Measurements from ENCODE around the gene MLLT10.
A peak's percentile ranks its signal among the peaks of the same experiment; 100 is the strongest.

The MLLT10 gene

DNA sequence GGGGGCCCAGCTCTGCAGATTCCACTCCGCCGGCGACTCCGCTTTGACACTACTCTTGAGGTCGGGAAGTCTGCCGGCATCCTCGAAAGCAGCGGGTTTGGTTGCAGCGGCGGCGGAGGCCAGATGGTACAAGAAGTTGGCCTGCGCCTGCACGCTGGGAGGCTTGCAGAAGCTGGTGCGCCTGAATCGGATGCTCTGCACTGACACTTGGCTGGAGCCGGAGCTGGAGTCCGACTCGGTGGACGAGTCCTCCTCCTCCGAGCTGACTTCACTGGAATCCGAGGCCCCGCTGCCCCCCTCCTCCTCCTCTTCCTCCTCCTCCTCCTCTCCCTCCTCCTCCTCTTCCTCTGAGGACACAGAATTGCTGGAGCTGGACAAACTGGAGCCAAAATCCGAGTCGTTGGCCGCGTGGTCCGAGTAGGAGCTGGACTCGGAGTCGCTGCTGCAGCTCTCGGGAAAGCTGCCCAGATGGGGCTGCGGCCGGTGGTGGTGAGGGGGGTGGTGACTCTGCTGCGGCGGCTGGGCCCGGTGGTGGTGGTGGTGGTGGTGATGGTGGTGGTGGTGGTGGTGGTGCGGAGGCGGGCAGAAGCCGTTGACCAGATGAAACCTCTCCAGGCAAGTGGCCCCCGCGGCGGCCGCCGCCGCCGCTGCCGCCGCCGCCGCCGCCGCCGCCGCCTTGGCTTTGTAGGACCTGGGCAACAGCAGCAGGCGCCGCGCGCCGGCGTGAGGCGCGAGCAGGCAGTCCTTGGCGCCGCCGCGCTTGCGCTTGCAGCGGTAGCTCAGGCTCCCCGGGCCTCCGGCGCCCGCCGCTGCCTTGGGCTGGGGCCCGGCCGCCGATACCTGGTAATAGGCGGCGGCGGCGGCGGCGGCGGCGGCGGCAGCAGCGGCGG lies 17.5 kb upstream of the MLLT10 start:
- peak overlapping the region; percentile 61 to 62 for H3K4me3 ChIP-seq (replicated peaks in 1 of 2; ENCODE audit: low read depth in 2 of 2, low read length in 2 of 2)
- no peak for TF ChIP-seq CTCF (IDR thresholded peaks at IDR 0.05; ENCODE audit: low read depth, low read length)
- DNase-seq (ENCODE audit: low read depth in 2 of 2), result peak; percentile 67 to 77

DNA sequence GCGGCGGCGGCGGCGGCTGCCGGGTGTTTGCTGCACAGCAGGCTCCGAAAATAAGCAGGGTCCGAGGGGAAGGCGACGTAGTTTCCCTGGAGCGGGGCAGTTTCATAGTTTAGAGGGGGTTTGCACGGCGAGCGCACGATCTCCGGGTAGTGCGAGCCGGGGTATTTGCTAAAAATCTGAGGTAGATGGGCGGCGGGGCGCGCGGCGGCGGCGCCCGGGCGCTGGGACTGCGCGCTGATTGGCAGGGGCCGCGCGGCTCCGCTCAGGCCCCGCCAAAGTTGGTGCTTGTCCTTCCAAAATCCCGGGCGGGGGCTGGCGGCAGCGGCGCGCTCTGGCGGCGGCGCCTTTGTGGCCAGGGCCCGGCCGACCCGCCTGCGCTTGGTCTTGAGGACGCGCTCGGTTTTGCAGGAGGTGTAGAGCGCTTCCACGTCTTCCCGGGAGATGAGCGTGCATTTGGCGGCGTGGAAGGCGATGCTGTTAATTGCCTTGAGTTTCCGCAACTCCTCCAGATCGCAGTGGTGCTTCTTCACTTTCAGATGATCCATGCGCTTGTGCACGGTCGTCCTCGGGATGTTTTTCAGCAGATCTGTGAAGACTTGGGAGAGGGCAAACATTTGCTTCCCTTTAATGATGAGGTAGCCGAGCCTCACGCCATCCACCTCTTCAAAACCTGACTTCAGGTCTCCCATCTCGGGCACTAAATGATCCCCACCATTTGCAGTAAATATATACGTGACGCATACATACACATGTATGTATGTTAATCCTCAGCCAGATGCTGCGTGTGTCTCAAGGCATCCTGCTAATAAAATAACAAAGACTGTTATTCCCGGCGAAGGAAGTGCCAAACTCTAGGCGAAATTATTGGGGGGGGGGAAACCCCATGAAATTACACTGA lies 16.6 kb upstream of the MLLT10 start:
- TF ChIP-seq CTCF (IDR thresholded peaks at IDR 0.05; ENCODE audit: low read depth, low read length), result no peak
- peak overlapping the region; percentile 51 to 61 for H3K4me3 ChIP-seq (replicated peaks in 1 of 2; ENCODE audit: low read depth in 2 of 2, low read length in 2 of 2)
- DNase-seq (ENCODE audit: low read depth in 2 of 2), result peak; percentile 51 to 61

- TF ChIP-seq CTCF (IDR thresholded peaks at IDR 0.05; ENCODE audit: low read depth, low read length), result no peak
- DNase-seq (ENCODE audit: low read depth in 2 of 2), result peak; percentile 23 to 51
- peak overlapping the region; percentile 35 to 51 for H3K4me3 ChIP-seq (replicated peaks in 1 of 2; ENCODE audit: low read depth in 2 of 2, low read length in 2 of 2)
Observed at GRCh38 chr10:21518149-21518640, 15.8 kb upstream of the MLLT10 start.

- no peak for TF ChIP-seq CTCF (IDR thresholded peaks at IDR 0.05; ENCODE audit: low read depth, low read length)
- H3K4me3 ChIP-seq (replicated peaks in 1 of 2; ENCODE audit: low read depth in 2 of 2, low read length in 2 of 2), result peak overlapping the region; percentile 35 to 51
- peak in 1 of 2 donors; percentile 77 for DNase-seq (ENCODE audit: low read depth in 2 of 2)
Observed at GRCh38 chr10:21518641-21519396, 15.2 kb upstream of the MLLT10 start.

GRCh38 chr10:21519397-21519933 lies 14.6 kb upstream of the MLLT10 start:
- DNase-seq (ENCODE audit: low read depth in 2 of 2), result no peak
- no peak for TF ChIP-seq CTCF (IDR thresholded peaks at IDR 0.05; ENCODE audit: low read depth, low read length)
- H3K4me3 ChIP-seq (replicated peaks in 1 of 2; ENCODE audit: low read depth in 2 of 2, low read length in 2 of 2), result peak overlapping the region; percentile 35 to 51

DNA sequence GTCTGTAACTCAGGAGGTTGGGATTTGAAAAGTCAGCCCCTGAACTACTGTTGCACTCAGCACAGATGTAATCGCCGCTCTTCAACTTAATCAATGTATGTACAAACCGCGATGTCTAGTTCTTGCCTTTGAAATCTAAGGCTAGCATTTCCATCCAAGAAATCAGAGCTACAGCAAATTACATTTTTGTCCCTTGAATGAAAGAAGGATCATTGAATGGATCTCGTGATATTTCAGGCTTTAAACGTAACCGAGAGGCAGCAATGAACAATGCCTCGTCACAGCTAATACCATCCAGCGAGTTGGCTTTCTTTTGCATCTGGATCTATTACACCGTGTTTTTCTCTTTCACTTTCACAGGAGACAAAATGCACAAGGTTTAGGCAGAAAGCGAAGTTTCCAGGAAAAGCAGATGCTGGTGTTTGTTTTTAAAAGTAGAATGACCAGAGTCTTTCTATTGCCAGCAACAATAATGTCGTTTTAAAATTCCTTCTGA lies 14.0 kb upstream of the MLLT10 start:
- no peak for TF ChIP-seq CTCF (IDR thresholded peaks at IDR 0.05; ENCODE audit: low read depth, low read length)
- peak; percentile 74 to 79 for DNase-seq (ENCODE audit: low read depth in 2 of 2)
- H3K4me3 ChIP-seq (replicated peaks in 1 of 2; ENCODE audit: low read depth in 2 of 2, low read length in 2 of 2), result peak overlapping the region; percentile 35 to 51

Data from cardiac fibroblast (primary cell).